GM12878 (cell line): ENCODE measurements around the gene DDC. TPM values are rescaled to one million over a fixed set of nuclear protein-coding genes. Genes with fewer than 3 reads are reported as not detected.

ENCODE experiments used
- ATF2 ChIP-seq: IDR thresholded peaks from 2 replicates; pipeline ENCODE4 v1.6.1; 2012; ENCODE audit warnings: low read length, inconsistent platforms
- BACH1 ChIP-seq: fragments of 450-650 bp; IDR thresholded peaks from 2 replicates; pipeline ENCODE4 v1.6.1; 2017; ENCODE audit warnings: mild to moderate bottlenecking, borderline replicate concordance
- CBX5 ChIP-seq: sonication (generic); IDR thresholded peaks from 2 replicates; pipeline ENCODE4 v1.6.1; 2016; ENCODE audit warnings: low read depth, moderate library complexity, mild to moderate bottlenecking, inconsistent platforms
- CHD1 ChIP-seq: IDR thresholded peaks from 2 replicates; pipeline ENCODE4 v1.6.1; 2012; ENCODE audit warnings: low read depth, low read length, improper control_type of control experiment
- CUX1 ChIP-seq: IDR thresholded peaks from 2 replicates; pipeline ENCODE4 v1.6.1; 2012; ENCODE audit warnings: improper control_type of control experiment, low read depth, low read length; ENCODE audit not compliant: insufficient replicate concordance
- DPF2 ChIP-seq: fragments of 450-650 bp; IDR thresholded peaks from 2 replicates; pipeline ENCODE4 v1.6.1; 2017; ENCODE audit warnings: mild to moderate bottlenecking
- ESRRA ChIP-seq: IDR thresholded peaks from 2 replicates; pipeline ENCODE4 v1.6.1; 2012; ENCODE audit warnings: mild to moderate bottlenecking, low read length, improper control_type of control experiment
- ETV6 ChIP-seq, 2 experiments: fragments of 450-650 bp in 1 of 2; IDR thresholded peaks in 1 of 2; conservative IDR thresholded peaks in 1 of 2; 2 replicates each; pipeline ENCODE4 v1.6.1; 2014; ENCODE audit warnings: antibody characterized with exemption in 1 of 2, borderline replicate concordance in 1 of 2, low read depth in 1 of 2, mild to moderate bottlenecking in 1 of 2, moderate library complexity in 1 of 2
- HSF1 ChIP-seq: fragments of 150-350 bp; IDR thresholded peaks from 2 replicates; pipeline ENCODE4 v1.6.1; 2014; ENCODE audit warnings: mild to moderate bottlenecking, low read depth, low read length
- MYB ChIP-seq: fragments of 150-350 bp; IDR thresholded peaks from 2 replicates; pipeline ENCODE4 v1.6.1; 2014; ENCODE audit warnings: mild to moderate bottlenecking, low read depth, low read length, borderline replicate concordance
- NFIC ChIP-seq: IDR thresholded peaks from 2 replicates; pipeline ENCODE4 v1.6.1; 2012; ENCODE audit warnings: low read depth, mild to moderate bottlenecking, inconsistent platforms, low read length, moderate library complexity
- NFXL1 ChIP-seq: fragments of 450-650 bp; IDR thresholded peaks from 2 replicates; pipeline ENCODE4 v1.6.1; 2017; ENCODE audit warnings: antibody characterized with exemption, mild to moderate bottlenecking, borderline replicate concordance
- RAD21 ChIP-seq: IDR thresholded peaks from 2 replicates; pipeline ENCODE4 v1.6.1; 2011; ENCODE audit warnings: mild to moderate bottlenecking, low read depth, low read length, moderate library complexity; ENCODE audit not compliant: insufficient read depth
- SMARCA5 ChIP-seq: fragments of 450-650 bp; IDR thresholded peaks from 2 replicates; pipeline ENCODE4 v1.6.1; 2017; ENCODE audit warnings: mild to moderate bottlenecking
- SMC3 ChIP-seq: IDR thresholded peaks from 2 replicates; pipeline ENCODE4 v1.6.1; 2011; ENCODE audit warnings: low read length, improper control_type of control experiment, borderline replicate concordance
- SP1 ChIP-seq: IDR thresholded peaks from one replicate; pipeline ENCODE4 v1.6.1; 2011; ENCODE audit warnings: low read depth, low read length
- SREBF2 ChIP-seq: IDR thresholded peaks from 2 replicates; pipeline ENCODE4 v1.6.1; 2012; ENCODE audit warnings: mild to moderate bottlenecking, low read length
- USF2 ChIP-seq: IDR thresholded peaks from 2 replicates; pipeline ENCODE4 v1.6.1; 2011; ENCODE audit warnings: low read depth, low read length, improper control_type of control experiment, borderline replicate concordance
- polyA plus RNA-seq, 11 experiments: library from polyadenylated mRNA; depleted of rRNA in 4 of 11; unstranded in 6 of 11; stranded (reverse) in 5 of 11; fragments of >200 nt; fragmentation: Nextera tagmentation in 4 of 11; fragmentation: Illumina TruSeq in 1 of 11; extraction: Ambion mirVana in 4 of 11; extraction: Trizol in 1 of 11; gene quantifications; 1 replicate in 1 of 11; 2 replicates in 10 of 11; pipeline versions ENCODE4 v1.2.1 to v1.2.3, GENCODE V29; 2011 to 2016; ENCODE audit warnings: inconsistent platforms in 2 of 11, missing spikeins in 2 of 11, low read depth in 1 of 11
- total RNA-seq, 4 experiments: library from RNA; depleted of rRNA in 3 of 4; stranded (reverse); fragments of >200 nt in 3 of 4; fragmentation: Illumina TruSeq in 1 of 4; extraction: Trizol in 1 of 4; gene quantifications; 2 replicates each; pipeline versions ENCODE4 v1.2.1 to v1.2.3, GENCODE V29; 2013 to 2021
- TF ChIP-seq, protein P1 (sequence below): fragments of 450-650 bp; IDR thresholded peaks from 2 replicates; pipeline ENCODE4 v1.6.1; 2017; ENCODE audit warnings: antibody characterized with exemption, mild to moderate bottlenecking, moderate library complexity

The DDC gene
- total and polyA plus RNA-seq, 10 of the 15 experiments (the other 5 are each of a cell fraction or from before 2014, with no cell fraction given): not detected

- TF ChIP-seq ETV6 (conservative IDR thresholded peaks at IDR 0.05 in 1 of 2, IDR thresholded peaks at IDR 0.05 in 1 of 2; ENCODE audit: borderline replicate concordance in 1 of 2, low read depth in 1 of 2) (no peak), SREBF2 (no peak), NFXL1 (no peak), ATF2 (no peak), BACH1 (no peak), RAD21 (no peak), ESRRA (no peak), SP1 (no peak), CHD1 (no peak), HSF1 (no peak), MYB (no peak), USF2 (no peak), CBX5 (no peak), CUX1 (no peak), NFIC (no peak), DPF2 (no peak), SMC3 (no peak), SMARCA5 (no peak)
- TF ChIP-seq, protein P1, sequence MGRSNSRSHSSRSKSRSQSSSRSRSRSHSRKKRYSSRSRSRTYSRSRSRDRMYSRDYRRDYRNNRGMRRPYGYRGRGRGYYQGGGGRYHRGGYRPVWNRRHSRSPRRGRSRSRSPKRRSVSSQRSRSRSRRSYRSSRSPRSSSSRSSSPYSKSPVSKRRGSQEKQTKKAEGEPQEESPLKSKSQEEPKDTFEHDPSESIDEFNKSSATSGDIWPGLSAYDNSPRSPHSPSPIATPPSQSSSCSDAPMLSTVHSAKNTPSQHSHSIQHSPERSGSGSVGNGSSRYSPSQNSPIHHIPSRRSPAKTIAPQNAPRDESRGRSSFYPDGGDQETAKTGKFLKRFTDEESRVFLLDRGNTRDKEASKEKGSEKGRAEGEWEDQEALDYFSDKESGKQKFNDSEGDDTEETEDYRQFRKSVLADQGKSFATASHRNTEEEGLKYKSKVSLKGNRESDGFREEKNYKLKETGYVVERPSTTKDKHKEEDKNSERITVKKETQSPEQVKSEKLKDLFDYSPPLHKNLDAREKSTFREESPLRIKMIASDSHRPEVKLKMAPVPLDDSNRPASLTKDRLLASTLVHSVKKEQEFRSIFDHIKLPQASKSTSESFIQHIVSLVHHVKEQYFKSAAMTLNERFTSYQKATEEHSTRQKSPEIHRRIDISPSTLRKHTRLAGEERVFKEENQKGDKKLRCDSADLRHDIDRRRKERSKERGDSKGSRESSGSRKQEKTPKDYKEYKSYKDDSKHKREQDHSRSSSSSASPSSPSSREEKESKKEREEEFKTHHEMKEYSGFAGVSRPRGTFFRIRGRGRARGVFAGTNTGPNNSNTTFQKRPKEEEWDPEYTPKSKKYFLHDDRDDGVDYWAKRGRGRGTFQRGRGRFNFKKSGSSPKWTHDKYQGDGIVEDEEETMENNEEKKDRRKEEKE: no peak
These were observed 114.6 kb downstream of the DDC start (continued) for GRCh38 chr7:50450590-50451032.
